Astrocyte of the cerebellum (primary cell): ENCODE measurements around the gene CEACAM8.

ENCODE experiments used
- DNase-seq: peaks from one replicate; pipeline ENCODE4 v3.0.0-alpha.2; 2011; ENCODE audit warnings: low read depth
- H3K4me3 ChIP-seq: 2 replicates; pipeline ENCODE4 v1.5.1; 2011; ENCODE audit warnings: mild to moderate bottlenecking, low read depth, low read length, moderate library complexity
- CTCF ChIP-seq: IDR thresholded peaks from 2 replicates; pipeline ENCODE4 v1.5.1; 2012; ENCODE audit warnings: low read length, low read depth, moderate library complexity, mild to moderate bottlenecking; ENCODE audit errors: missing control alignments
- in situ Hi-C: cut with HindIII; loops from 2 replicates; pipeline ENCODE4 v1.10.0; 2017; ENCODE audit warnings: low sequenced_read_pairs

The CEACAM8 gene

DNA sequence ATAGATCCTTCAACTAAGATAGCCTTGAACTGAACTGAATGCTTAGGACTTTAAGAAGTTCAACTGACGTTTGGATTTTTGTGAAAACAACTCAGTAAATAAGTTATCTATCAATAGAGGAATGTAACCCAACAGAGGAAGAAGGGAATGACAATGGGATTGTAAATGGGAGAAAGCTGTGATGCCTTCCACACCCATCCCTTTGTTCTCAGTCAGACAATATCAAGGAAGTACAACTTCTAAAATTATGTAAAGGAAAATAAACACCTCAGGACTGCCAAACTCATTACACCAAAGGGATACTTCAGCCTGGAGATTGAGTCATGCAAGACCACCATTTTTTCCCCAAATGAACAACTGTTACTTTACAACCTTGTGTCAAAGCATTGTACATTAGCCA lies 21.1 kb downstream of the CEACAM8 start:
- H3K4me3 ChIP-seq = no peak overlapping the region
- in situ Hi-C loops = no loop called here
- DNase-seq = no peak
- no peak for TF ChIP-seq CTCF

- no peak for TF ChIP-seq CTCF
- no peak for DNase-seq
- in situ Hi-C loops = no loop called here
- H3K4me3 ChIP-seq = no peak overlapping the region
Measured at GRCh38 chr19:42571116-42571515, 23.6 kb downstream of the CEACAM8 start.

DNA sequence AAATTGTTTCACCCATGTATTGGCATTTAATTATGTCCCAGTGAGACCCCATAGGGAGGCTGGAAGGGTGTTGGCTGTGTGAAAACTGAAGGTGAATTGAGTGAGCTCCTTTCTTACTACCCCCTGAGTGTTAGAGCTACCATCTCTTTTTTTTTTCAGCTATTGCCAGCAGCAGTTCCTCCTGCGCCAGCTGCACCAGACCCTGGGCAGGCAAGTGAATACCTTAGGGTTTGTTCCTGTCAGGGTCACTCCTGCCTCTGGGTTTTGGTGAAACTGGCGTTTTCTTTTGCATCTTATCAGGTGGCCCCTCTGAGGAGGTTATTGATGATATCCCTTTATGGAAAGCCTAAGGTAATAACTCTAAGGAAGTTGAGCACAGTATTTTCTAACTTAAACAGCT lies 25.5 kb downstream of the CEACAM8 start:
- H3K4me3 ChIP-seq = no peak overlapping the region
- in situ Hi-C loops = no loop called here
- no peak for DNase-seq
- TF ChIP-seq CTCF = no peak

GRCh38 chr19:42568006-42568405 lies 26.7 kb downstream of the CEACAM8 start:
- in situ Hi-C loops = no loop called here
- no peak overlapping the region for H3K4me3 ChIP-seq
- TF ChIP-seq CTCF = no peak
- DNase-seq = no peak

GRCh38 chr19:42567567-42567966 lies 27.2 kb downstream of the CEACAM8 start:
- in situ Hi-C loops = no loop called here
- H3K4me3 ChIP-seq = no peak overlapping the region
- DNase-seq = no peak
- TF ChIP-seq CTCF = no peak

- H3K4me3 ChIP-seq = no peak overlapping the region
- TF ChIP-seq CTCF = peak; percentile 76
- DNase-seq = peak; percentile 6
- in situ Hi-C loops = no loop called here
Measured at GRCh38 chr19:42563352-42564210, 31.1 kb downstream of the CEACAM8 start.
